ENCODE measurements around the gene ZNF735.

DNA sequence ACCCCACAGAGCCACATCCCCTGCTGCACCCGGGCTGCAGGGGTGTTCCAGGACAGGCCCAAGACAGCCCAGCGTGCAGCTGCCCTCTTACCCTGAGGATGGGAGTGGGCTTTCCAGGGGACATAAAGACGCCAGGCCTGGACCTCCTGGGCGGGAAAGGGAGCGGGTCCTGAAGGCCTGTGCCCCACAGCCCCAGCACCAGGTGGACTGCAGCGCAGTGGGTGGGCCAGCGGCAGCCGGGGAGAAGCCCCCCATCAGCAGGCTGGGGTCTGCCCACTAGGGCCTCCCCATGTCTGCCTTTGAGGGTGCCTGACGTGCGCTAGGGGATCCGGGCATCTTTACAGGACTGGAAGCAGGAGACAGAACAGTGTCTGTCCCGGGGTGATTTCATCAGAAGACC lies 22.6 kb upstream of the ZNF735 start:
- no peak for TF ChIP-seq SUZ12 (IDR thresholded peaks at IDR 0.05)
- TF ChIP-seq FOXM1 (IDR thresholded peaks at IDR 0.05; ENCODE audit: borderline replicate concordance): no peak
- TF ChIP-seq, protein P1, sequence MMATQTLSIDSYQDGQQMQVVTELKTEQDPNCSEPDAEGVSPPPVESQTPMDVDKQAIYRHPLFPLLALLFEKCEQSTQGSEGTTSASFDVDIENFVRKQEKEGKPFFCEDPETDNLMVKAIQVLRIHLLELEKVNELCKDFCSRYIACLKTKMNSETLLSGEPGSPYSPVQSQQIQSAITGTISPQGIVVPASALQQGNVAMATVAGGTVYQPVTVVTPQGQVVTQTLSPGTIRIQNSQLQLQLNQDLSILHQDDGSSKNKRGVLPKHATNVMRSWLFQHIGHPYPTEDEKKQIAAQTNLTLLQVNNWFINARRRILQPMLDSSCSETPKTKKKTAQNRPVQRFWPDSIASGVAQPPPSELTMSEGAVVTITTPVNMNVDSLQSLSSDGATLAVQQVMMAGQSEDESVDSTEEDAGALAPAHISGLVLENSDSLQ (IDR thresholded peaks at IDR 0.05): no peak
- TF ChIP-seq SP1 (IDR thresholded peaks at IDR 0.05): no peak
- TF ChIP-seq FOXA1 (IDR thresholded peaks at IDR 0.05): no peak
- TF ChIP-seq FOXK2 (IDR thresholded peaks at IDR 0.05): no peak
- TF ChIP-seq ARNT (IDR thresholded peaks at IDR 0.05): no peak
